Activated naive CD8-positive, alpha-beta T cell treated with anti-CD3 and anti-CD28 coated beads, Interleukin-2, amount 50 U/mL, for 24 hours (primary cell): Measurements from ENCODE around the gene ZRANB1.
"Not testable (repeated sequence)": the region's sequence is repeated elsewhere in the genome, so short reads cannot be mapped to it uniquely, and the experiment has no call there.

ENCODE experiments used
- ATAC-seq: fragments of 150-1000 bp; cut with Tn5 transposase; one replicate; pipeline ENCODE4 v1.10.0; 2021
- DNase-seq: peaks from one replicate; pipeline ENCODE4 v3.0.0; 2021
- H3K27ac Mint-ChIP-seq: one replicate; pipeline ENCODE4 v1.8.0; 2021; ENCODE audit warnings: mild to moderate bottlenecking, mixed read lengths
- H3K27me3 Mint-ChIP-seq: one replicate; pipeline ENCODE4 v1.8.0; 2021; ENCODE audit warnings: mixed read lengths
- H3K36me3 Mint-ChIP-seq: one replicate; pipeline ENCODE4 v1.8.0; 2021; ENCODE audit warnings: low read depth, mixed read lengths
- H3K4me1 Mint-ChIP-seq: one replicate; pipeline ENCODE4 v1.8.0; 2021; ENCODE audit warnings: mixed read lengths
- H3K4me3 Mint-ChIP-seq: one replicate; pipeline ENCODE4 v1.8.0; 2021; ENCODE audit warnings: mild to moderate bottlenecking, moderate library complexity, mixed read lengths
- H3K9me3 Mint-ChIP-seq: one replicate; pipeline ENCODE4 v1.8.0; 2021; ENCODE audit warnings: mixed read lengths

ZRANB1 gene

GRCh38 chr10:124963866-124964720 is 22.2 kb downstream of the ZRANB1 start:
- Mint-ChIP-seq H3K4me3 (no peak overlapping the region), H3K27me3 (no peaks in the 10 kb centered on the region), H3K36me3 (peaks cover 22% of the 10 kb centered on the region), H3K9me3 (no peaks in the 10 kb centered on the region), H3K27ac (no peak overlapping the region), H3K4me1 (peaks cover 33% of the 10 kb centered on the region)
- ATAC-seq (no peak), DNase-seq (no peak)

- Mint-ChIP-seq H3K27ac (no peak overlapping the region), H3K4me1 (peaks cover 29% of the 10 kb centered on the region), H3K4me3 (no peak overlapping the region), H3K27me3 (no peaks in the 10 kb centered on the region), H3K36me3 (peaks cover 26% of the 10 kb centered on the region), H3K9me3 (no peaks in the 10 kb centered on the region)
- ATAC-seq = no peak
- DNase-seq = no peak
These were observed 24.1 kb downstream of the ZRANB1 start for GRCh38 chr10:124966008-124966407.

- Mint-ChIP-seq H3K27me3 (no peaks in the 10 kb centered on the region), H3K4me1 (peaks cover 24% of the 10 kb centered on the region), H3K4me3 (no peak overlapping the region), H3K27ac (no peak overlapping the region), H3K36me3 (peaks cover 26% of the 10 kb centered on the region), H3K9me3 (no peaks in the 10 kb centered on the region)
- no peak for DNase-seq
- no peak for ATAC-seq
These were observed 25.3 kb downstream of the ZRANB1 start for GRCh38 chr10:124967255-124967654.

GRCh38 chr10:124971276-124971675 is 29.4 kb downstream of the ZRANB1 start:
- Mint-ChIP-seq H3K27me3 (no peaks in the 10 kb centered on the region), H3K4me1 (peaks cover 28% of the 10 kb centered on the region), H3K4me3 (no peak overlapping the region), H3K27ac (no peak overlapping the region), H3K9me3 (no peaks in the 10 kb centered on the region), H3K36me3 (peaks cover 37% of the 10 kb centered on the region)
- no peak for DNase-seq
- no peak for ATAC-seq

GRCh38 chr10:124972637-124973036 is 30.7 kb downstream of the ZRANB1 start:
- H3K4me1 Mint-ChIP-seq = peaks cover 36% of the 10 kb centered on the region
- ATAC-seq = no peak
- no peaks in the 10 kb centered on the region for H3K27me3 Mint-ChIP-seq
- DNase-seq = no peak
- H3K27ac Mint-ChIP-seq = no peak overlapping the region
- H3K9me3 Mint-ChIP-seq = no peaks in the 10 kb centered on the region
- no peak overlapping the region for H3K4me3 Mint-ChIP-seq
- H3K36me3 Mint-ChIP-seq = peaks cover 34% of the 10 kb centered on the region

- Mint-ChIP-seq H3K36me3 (peaks cover 24% of the 10 kb centered on the region), H3K4me1 (peaks cover 33% of the 10 kb centered on the region), H3K9me3 (no peaks in the 10 kb centered on the region), H3K27ac (no peak overlapping the region), H3K4me3 (no peak overlapping the region), H3K27me3 (no peaks in the 10 kb centered on the region)
- no peak for DNase-seq
- no peak for ATAC-seq
These were observed 32.2 kb downstream of the ZRANB1 start for GRCh38 chr10:124974131-124974530.

GRCh38 chr10:124975977-124976514 is 34.1 kb downstream of the ZRANB1 start:
- Mint-ChIP-seq H3K36me3 (peaks cover 24% of the 10 kb centered on the region), H3K4me1 (peaks cover 22% of the 10 kb centered on the region), H3K27ac (peak overlapping the region; percentile 69), H3K9me3 (no peaks in the 10 kb centered on the region), H3K27me3 (no peaks in the 10 kb centered on the region), H3K4me3 (no peak overlapping the region)
- no peak for DNase-seq
- ATAC-seq = peak; percentile 92

- no peak for ATAC-seq
- H3K4me3 Mint-ChIP-seq = no peak overlapping the region
- H3K4me1 Mint-ChIP-seq = peaks cover 16% of the 10 kb centered on the region
- no peak overlapping the region for H3K27ac Mint-ChIP-seq
- no peaks in the 10 kb centered on the region for H3K27me3 Mint-ChIP-seq
- no peak for DNase-seq
- H3K36me3 Mint-ChIP-seq = peaks cover 32% of the 10 kb centered on the region
- no peaks in the 10 kb centered on the region for H3K9me3 Mint-ChIP-seq
These were observed 35.2 kb downstream of the ZRANB1 start for GRCh38 chr10:124977161-124977560.

GRCh38 chr10:124977648-124978375 is 35.9 kb downstream of the ZRANB1 start:
- no peak overlapping the region for H3K27ac Mint-ChIP-seq

GRCh38 chr10:124978376-124978725 is 36.4 kb downstream of the ZRANB1 start:
- no peaks in the 10 kb centered on the region for H3K27me3 Mint-ChIP-seq
- H3K4me3 Mint-ChIP-seq = no peak overlapping the region
- H3K9me3 Mint-ChIP-seq = no peaks in the 10 kb centered on the region
- no peak for DNase-seq
- ATAC-seq = no peak
- H3K36me3 Mint-ChIP-seq = peaks cover 37% of the 10 kb centered on the region
- peaks cover 20% of the 10 kb centered on the region for H3K4me1 Mint-ChIP-seq
- H3K27ac Mint-ChIP-seq = no peak overlapping the region

More at GRCh38 chr10:124977648-124978375, 35.9 kb downstream of the ZRANB1 start:
- H3K9me3 Mint-ChIP-seq = no peaks in the 10 kb centered on the region
- peaks cover 17% of the 10 kb centered on the region for H3K4me1 Mint-ChIP-seq
- H3K27me3 Mint-ChIP-seq = no peaks in the 10 kb centered on the region
- no peak for ATAC-seq
- H3K4me3 Mint-ChIP-seq = no peak overlapping the region
- no peak for DNase-seq
- peaks cover 34% of the 10 kb centered on the region for H3K36me3 Mint-ChIP-seq

- Mint-ChIP-seq H3K4me3 (no peak overlapping the region), H3K27ac (peak overlapping the region; percentile 47), H3K36me3 (peaks cover 52% of the 10 kb centered on the region), H3K27me3 (no peaks in the 10 kb centered on the region), H3K9me3 (no peaks in the 10 kb centered on the region), H3K4me1 (peaks cover 8% of the 10 kb centered on the region)
- no peak for DNase-seq
- no peak for ATAC-seq
These were observed 41.4 kb downstream of the ZRANB1 start for GRCh38 chr10:124983321-124983720.

- Mint-ChIP-seq H3K4me3 (no peak overlapping the region), H3K27me3 (no peaks in the 10 kb centered on the region), H3K27ac (no peak overlapping the region), H3K4me1 (peaks cover 8% of the 10 kb centered on the region), H3K36me3 (peaks cover 61% of the 10 kb centered on the region), H3K9me3 (no peaks in the 10 kb centered on the region)
- DNase-seq (no peak), ATAC-seq (no peak)
These were observed 42.5 kb downstream of the ZRANB1 start for GRCh38 chr10:124984376-124984775.

GRCh38 chr10:124985162-124985561 is 43.2 kb downstream of the ZRANB1 start:
- Mint-ChIP-seq H3K9me3 (no peaks in the 10 kb centered on the region), H3K27ac (no peak overlapping the region), H3K27me3 (no peaks in the 10 kb centered on the region), H3K4me1 (peaks cover 8% of the 10 kb centered on the region), H3K36me3 (peaks cover 62% of the 10 kb centered on the region), H3K4me3 (no peak overlapping the region)
- no peak for DNase-seq
- no peak for ATAC-seq

- DNase-seq (no peak), ATAC-seq (no peak)
- no peaks in the 10 kb centered on the region for H3K27me3 Mint-ChIP-seq
- H3K27ac Mint-ChIP-seq = no peak overlapping the region
- H3K9me3 Mint-ChIP-seq = no peaks in the 10 kb centered on the region
- no peak overlapping the region for H3K4me3 Mint-ChIP-seq
- peaks cover 44% of the 10 kb centered on the region for H3K36me3 Mint-ChIP-seq
- peaks cover 7% of the 10 kb centered on the region for H3K4me1 Mint-ChIP-seq
These were observed 45.9 kb downstream of the ZRANB1 start for GRCh38 chr10:124987788-124988187.

GRCh38 chr10:124988753-124989152 is 46.8 kb downstream of the ZRANB1 start:
- not testable (repeated sequence) for DNase-seq, H3K27ac Mint-ChIP-seq, H3K27me3 Mint-ChIP-seq, H3K4me1 Mint-ChIP-seq, H3K9me3 Mint-ChIP-seq, H3K4me3 Mint-ChIP-seq, ATAC-seq
- H3K36me3 Mint-ChIP-seq = peaks cover 37% of the 10 kb centered on the region
